Breast epithelium (tissue), 3 donors: ENCODE measurements around the gene ZNF780A.

ENCODE experiments used
- POLR2A ChIP-seq: fragments of 450-650 bp; IDR thresholded peaks from one replicate; pipeline ENCODE4 v1.6.1; 2016; ENCODE audit warnings: antibody characterized with exemption, mild to moderate bottlenecking, moderate library complexity
- TF ChIP-seq, protein P1 (sequence below), 3 donors: fragments of 450-650 bp; IDR thresholded peaks; one replicate each; pipeline ENCODE4 v1.5.1; 2016 to 2017; ENCODE audit warnings: antibody characterized with exemption in 3 of 3, mild to moderate bottlenecking in 3 of 3, moderate library complexity in 3 of 3

DNA sequence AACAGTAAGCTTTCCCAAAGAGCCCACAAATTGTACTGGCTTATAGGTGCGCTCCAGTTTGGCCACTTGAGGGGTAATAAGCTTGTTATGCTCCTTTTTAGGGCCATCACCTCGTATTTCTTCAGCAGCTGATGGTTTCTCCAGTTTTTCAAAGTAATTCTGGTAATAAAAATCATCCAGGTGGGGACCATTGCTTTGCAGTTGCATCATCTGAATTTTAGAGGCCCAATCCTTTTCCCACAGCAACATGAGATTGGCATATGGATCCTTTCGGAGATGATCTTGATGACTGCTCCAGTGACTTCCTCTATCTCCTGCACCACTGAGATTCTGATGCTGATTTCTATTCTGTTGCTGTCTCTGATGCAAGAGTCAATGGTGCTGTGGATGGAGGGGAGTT lies 66.8 kb downstream of the ZNF780A start:
- TF ChIP-seq POLR2A, result no peak
- TF ChIP-seq, protein P1, sequence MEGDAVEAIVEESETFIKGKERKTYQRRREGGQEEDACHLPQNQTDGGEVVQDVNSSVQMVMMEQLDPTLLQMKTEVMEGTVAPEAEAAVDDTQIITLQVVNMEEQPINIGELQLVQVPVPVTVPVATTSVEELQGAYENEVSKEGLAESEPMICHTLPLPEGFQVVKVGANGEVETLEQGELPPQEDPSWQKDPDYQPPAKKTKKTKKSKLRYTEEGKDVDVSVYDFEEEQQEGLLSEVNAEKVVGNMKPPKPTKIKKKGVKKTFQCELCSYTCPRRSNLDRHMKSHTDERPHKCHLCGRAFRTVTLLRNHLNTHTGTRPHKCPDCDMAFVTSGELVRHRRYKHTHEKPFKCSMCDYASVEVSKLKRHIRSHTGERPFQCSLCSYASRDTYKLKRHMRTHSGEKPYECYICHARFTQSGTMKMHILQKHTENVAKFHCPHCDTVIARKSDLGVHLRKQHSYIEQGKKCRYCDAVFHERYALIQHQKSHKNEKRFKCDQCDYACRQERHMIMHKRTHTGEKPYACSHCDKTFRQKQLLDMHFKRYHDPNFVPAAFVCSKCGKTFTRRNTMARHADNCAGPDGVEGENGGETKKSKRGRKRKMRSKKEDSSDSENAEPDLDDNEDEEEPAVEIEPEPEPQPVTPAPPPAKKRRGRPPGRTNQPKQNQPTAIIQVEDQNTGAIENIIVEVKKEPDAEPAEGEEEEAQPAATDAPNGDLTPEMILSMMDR (IDR thresholded peaks at IDR 0.05), result no peak
